ENCODE data around the gene EAF1. TPM values are rescaled to one million over a fixed set of nuclear protein-coding genes. Genes with fewer than 3 reads are reported as not detected.
A peak's percentile ranks its signal among the peaks of the same experiment; 100 is the strongest.

The EAF1 gene
- total RNA-seq, 1 donor from 2014 or later: 16.3 TPM

GRCh38 chr3:15399970-15400369 is 27.4 kb upstream of the EAF1 start:
- no peak for DNase-seq (ENCODE audit: low read depth)
- no peak for TF ChIP-seq CTCF (conservative IDR thresholded peaks at IDR 0.05; ENCODE audit: low read depth, low read length)
- H3K4me3 ChIP-seq (ENCODE audit: low read depth, low read length): no peak overlapping the region

- no peak overlapping the region for H3K4me3 ChIP-seq (ENCODE audit: low read depth, low read length)
Observed at GRCh38 chr3:15401936-15402335, 25.5 kb upstream of the EAF1 start.

GRCh38 chr3:15403495-15403894 is 23.9 kb upstream of the EAF1 start:
- no peak for TF ChIP-seq CTCF (conservative IDR thresholded peaks at IDR 0.05; ENCODE audit: low read depth, low read length)
- no peak overlapping the region for H3K4me3 ChIP-seq (ENCODE audit: low read depth, low read length)
- DNase-seq (ENCODE audit: low read depth): no peak

More at GRCh38 chr3:15401936-15402335, 25.5 kb upstream of the EAF1 start:
- no peak for TF ChIP-seq CTCF (conservative IDR thresholded peaks at IDR 0.05; ENCODE audit: low read depth, low read length)
- DNase-seq (ENCODE audit: low read depth): no peak

GRCh38 chr3:15403965-15404364 is 23.4 kb upstream of the EAF1 start:
- H3K4me3 ChIP-seq (ENCODE audit: low read depth, low read length): no peak overlapping the region
- DNase-seq (ENCODE audit: low read depth): no peak
- no peak for TF ChIP-seq CTCF (conservative IDR thresholded peaks at IDR 0.05; ENCODE audit: low read depth, low read length)

- H3K4me3 ChIP-seq (ENCODE audit: low read depth, low read length): no peak overlapping the region
- TF ChIP-seq CTCF (conservative IDR thresholded peaks at IDR 0.05; ENCODE audit: low read depth, low read length): no peak
- no peak for DNase-seq (ENCODE audit: low read depth)
Observed at GRCh38 chr3:15404767-15405166, 22.6 kb upstream of the EAF1 start.

- no peak for DNase-seq (ENCODE audit: low read depth)
- H3K4me3 ChIP-seq (ENCODE audit: low read depth, low read length): no peak overlapping the region
- peak; percentile 71 for TF ChIP-seq CTCF (conservative IDR thresholded peaks at IDR 0.05; ENCODE audit: low read depth, low read length)
Observed at GRCh38 chr3:15405448-15406050, 21.8 kb upstream of the EAF1 start.

GRCh38 chr3:15409239-15409638 is 18.2 kb upstream of the EAF1 start:
- no peak for DNase-seq (ENCODE audit: low read depth)
- H3K4me3 ChIP-seq (ENCODE audit: low read depth, low read length): no peak overlapping the region
- no peak for TF ChIP-seq CTCF (conservative IDR thresholded peaks at IDR 0.05; ENCODE audit: low read depth, low read length)
